ENCODE data around the gene PLLP.

The PLLP gene

DNA sequence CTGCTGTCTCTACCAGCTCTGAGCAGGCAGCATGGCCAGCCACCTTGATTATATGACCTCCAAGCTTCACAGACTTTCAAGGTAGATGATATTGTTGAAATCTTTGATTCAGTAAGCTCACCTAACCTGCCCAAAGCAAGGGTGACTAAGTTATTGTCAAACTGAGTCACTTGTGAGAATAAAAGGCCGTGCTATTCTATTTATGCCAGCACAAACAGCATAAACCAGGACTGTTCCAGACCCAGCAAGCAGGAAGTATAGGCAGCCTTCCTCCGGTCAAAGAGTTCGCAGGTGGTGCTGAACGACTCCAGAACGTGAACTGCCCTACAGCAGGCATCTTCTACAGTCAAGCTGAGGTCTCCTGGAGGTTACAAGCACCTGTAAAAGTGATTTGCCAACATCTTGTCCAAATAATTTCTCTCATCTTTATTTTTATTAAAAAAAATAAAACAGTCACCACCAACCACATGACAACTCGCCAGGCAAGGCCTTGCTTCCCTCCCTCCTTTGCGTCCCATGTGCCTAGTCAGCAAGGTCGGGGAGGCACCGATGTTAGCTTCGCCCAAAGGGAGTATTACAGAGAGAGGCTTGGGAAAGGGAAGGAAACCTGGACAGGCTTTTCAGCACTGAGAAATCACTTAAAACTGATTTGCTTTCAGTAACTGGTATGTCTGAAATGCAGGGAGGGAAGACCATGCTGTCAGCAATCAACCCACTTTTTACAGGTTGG lies 28.6 kb downstream of the PLLP start:
- H3K27ac ChIP-seq (ENCODE audit: low read length) = no peak overlapping the region
- no peak for DNase-seq
- H3K4me2 ChIP-seq (ENCODE audit: insufficient read depth, low read length) = no peak overlapping the region

DNA sequence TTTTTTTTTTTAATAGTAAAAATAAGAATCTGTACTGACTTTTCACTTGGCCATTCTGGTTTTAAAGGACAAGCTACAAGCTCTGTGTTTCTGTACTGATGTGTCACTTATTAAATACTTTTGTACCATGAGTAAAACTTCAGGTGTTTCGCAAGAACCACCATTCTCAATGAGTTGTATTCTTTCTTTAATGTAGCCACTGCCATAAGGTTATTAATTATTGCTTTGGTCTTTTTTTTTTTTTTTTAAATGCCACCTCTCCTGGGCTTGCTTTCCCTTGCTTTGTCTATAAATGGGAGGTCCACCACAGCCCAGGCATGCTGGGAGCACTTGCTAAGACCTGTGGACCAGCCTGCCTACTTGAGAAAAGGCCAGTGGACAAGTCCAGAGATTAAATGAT lies 31.0 kb downstream of the PLLP start:
- peaks cover 39% of the 10 kb centered on the region for H3K36me3 ChIP-seq (ENCODE audit: insufficient read depth, low read length)
- H4K20me1 ChIP-seq (ENCODE audit: insufficient read depth, low read length) = no peaks in the 10 kb centered on the region
- H3K4me1 ChIP-seq (ENCODE audit: insufficient read depth, low read length) = no peaks in the 10 kb centered on the region
- no peaks in the 10 kb centered on the region for H3K27me3 ChIP-seq (ENCODE audit: insufficient read depth, low read length, poor library complexity)
- H3K4me2 ChIP-seq (ENCODE audit: insufficient read depth, low read length) = no peak overlapping the region
- H3K27ac ChIP-seq (ENCODE audit: low read length) = no peak overlapping the region
- TF ChIP-seq EZH2 (IDR thresholded peaks at IDR 0.05; ENCODE audit: borderline replicate concordance, low read depth, low read length, severe bottlenecking) = no peak
- no peak for TF ChIP-seq CTCF (IDR thresholded peaks at IDR 0.05; ENCODE audit: borderline replicate concordance, extremely low read depth, low read length, poor library complexity, severe bottlenecking)
- H3K4me3 ChIP-seq (ENCODE audit: low read depth in 1 of 2, low read length in 2 of 2) = no peak overlapping the region
- DNase-seq (no peak), ATAC-seq (ENCODE audit: insufficient read depth, low read depth) (no peak)
- H3K79me2 ChIP-seq (ENCODE audit: insufficient read depth, low read length) = no peaks in the 10 kb centered on the region
- no peak overlapping the region for H3K9ac ChIP-seq (ENCODE audit: low read depth, low read length)
- H2AFZ ChIP-seq (ENCODE audit: low read depth, low read length) = no peak overlapping the region
- H3K9me3 ChIP-seq (ENCODE audit: insufficient read depth, low read length, severe bottlenecking) = peaks cover 7% of the 10 kb centered on the region

More for the DNA sequence above, 28.6 kb downstream of the PLLP start:
- no peaks in the 10 kb centered on the region for H3K27me3 ChIP-seq (ENCODE audit: insufficient read depth, low read length, poor library complexity)
- no peak overlapping the region for H3K4me3 ChIP-seq (ENCODE audit: low read depth in 1 of 2, low read length in 2 of 2)
- peaks cover 24% of the 10 kb centered on the region for H3K36me3 ChIP-seq (ENCODE audit: insufficient read depth, low read length)
- no peak overlapping the region for H3K9ac ChIP-seq (ENCODE audit: low read depth, low read length)
- no peak overlapping the region for H2AFZ ChIP-seq (ENCODE audit: low read depth, low read length)
- H3K79me2 ChIP-seq (ENCODE audit: insufficient read depth, low read length) = no peaks in the 10 kb centered on the region
- H4K20me1 ChIP-seq (ENCODE audit: insufficient read depth, low read length) = no peaks in the 10 kb centered on the region
- ATAC-seq (ENCODE audit: insufficient read depth, low read depth) = no peak
- peaks cover 2% of the 10 kb centered on the region; the same call in 1 of the 2 replicates for H3K4me1 ChIP-seq (ENCODE audit: insufficient read depth, low read length)
- TF ChIP-seq CTCF (IDR thresholded peaks at IDR 0.05; ENCODE audit: borderline replicate concordance, extremely low read depth, low read length, poor library complexity, severe bottlenecking) = no peak
- no peak for TF ChIP-seq EZH2 (IDR thresholded peaks at IDR 0.05; ENCODE audit: borderline replicate concordance, low read depth, low read length, severe bottlenecking)
- peaks cover 7% of the 10 kb centered on the region for H3K9me3 ChIP-seq (ENCODE audit: insufficient read depth, low read length, severe bottlenecking)

GRCh38 chr16:57252148-57252721 lies 32.2 kb downstream of the PLLP start:
- Histone ChIP-seq H3K36me3 (ENCODE audit: insufficient read depth, low read length) (peaks cover 39% of the 10 kb centered on the region), H3K9ac (ENCODE audit: low read depth, low read length) (no peak overlapping the region), H3K4me1 (ENCODE audit: insufficient read depth, low read length) (no peaks in the 10 kb centered on the region), H3K4me3 (ENCODE audit: low read depth in 1 of 2, low read length in 2 of 2) (no peak overlapping the region), H2AFZ (ENCODE audit: low read depth, low read length) (no peak overlapping the region), H3K27me3 (ENCODE audit: insufficient read depth, low read length, poor library complexity) (no peaks in the 10 kb centered on the region), H4K20me1 (ENCODE audit: insufficient read depth, low read length) (no peaks in the 10 kb centered on the region), H3K9me3 (ENCODE audit: insufficient read depth, low read length, severe bottlenecking) (peaks cover 7% of the 10 kb centered on the region), H3K4me2 (ENCODE audit: insufficient read depth, low read length) (no peak overlapping the region), H3K27ac (ENCODE audit: low read length) (no peak overlapping the region), H3K79me2 (ENCODE audit: insufficient read depth, low read length) (no peaks in the 10 kb centered on the region)
- DNase-seq = peak; percentile 20
- ATAC-seq (ENCODE audit: insufficient read depth, low read depth) = no peak
- TF ChIP-seq CTCF (IDR thresholded peaks at IDR 0.05; ENCODE audit: borderline replicate concordance, extremely low read depth, low read length, poor library complexity, severe bottlenecking) (no peak), EZH2 (IDR thresholded peaks at IDR 0.05; ENCODE audit: borderline replicate concordance, low read depth, low read length, severe bottlenecking) (no peak)
